NCI-H146 treated with DMSO at 0.1 percent for 48 hours (cell line): ENCODE measurements around the gene FAM184B.

Experiments
- DNase-seq: peaks from one replicate; lab custom pipeline; 2025; ENCODE audit not compliant: unreplicated experiment; lab: John Stamatoyannopoulos, UW

Gene FAM184B

GRCh38 chr4:17778431-17778830, 3.0 kb downstream of the FAM184B start:
- no peak for DNase-seq

DNA sequence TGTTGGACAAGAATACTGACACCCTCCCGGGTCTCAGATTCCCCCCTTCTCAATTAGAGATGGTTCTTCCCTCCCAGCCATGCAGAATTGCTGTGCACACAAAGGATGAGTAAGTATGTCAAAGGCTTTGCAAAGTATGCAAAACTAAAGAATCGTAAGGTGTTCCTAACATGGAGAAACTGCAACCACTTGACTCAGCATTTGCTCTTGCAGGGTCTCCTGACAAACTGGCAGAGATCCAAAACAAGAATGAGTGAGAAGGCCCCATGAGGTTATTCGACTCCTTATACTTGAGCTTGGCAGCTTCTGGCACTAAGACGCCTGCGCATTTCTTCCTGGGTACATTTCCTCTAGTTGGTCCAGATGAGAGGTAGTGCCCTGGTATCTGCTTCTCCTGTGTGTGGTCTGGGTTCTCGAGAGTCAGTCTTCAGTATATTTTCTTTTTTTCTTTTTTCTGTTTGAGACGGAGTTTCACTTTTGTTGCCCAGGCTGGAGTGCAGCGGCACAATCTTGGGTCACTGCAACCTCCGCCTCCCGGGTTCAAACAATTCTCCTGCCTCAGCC, 8.2 kb downstream of the FAM184B start:
- DNase-seq: no peak

DNA sequence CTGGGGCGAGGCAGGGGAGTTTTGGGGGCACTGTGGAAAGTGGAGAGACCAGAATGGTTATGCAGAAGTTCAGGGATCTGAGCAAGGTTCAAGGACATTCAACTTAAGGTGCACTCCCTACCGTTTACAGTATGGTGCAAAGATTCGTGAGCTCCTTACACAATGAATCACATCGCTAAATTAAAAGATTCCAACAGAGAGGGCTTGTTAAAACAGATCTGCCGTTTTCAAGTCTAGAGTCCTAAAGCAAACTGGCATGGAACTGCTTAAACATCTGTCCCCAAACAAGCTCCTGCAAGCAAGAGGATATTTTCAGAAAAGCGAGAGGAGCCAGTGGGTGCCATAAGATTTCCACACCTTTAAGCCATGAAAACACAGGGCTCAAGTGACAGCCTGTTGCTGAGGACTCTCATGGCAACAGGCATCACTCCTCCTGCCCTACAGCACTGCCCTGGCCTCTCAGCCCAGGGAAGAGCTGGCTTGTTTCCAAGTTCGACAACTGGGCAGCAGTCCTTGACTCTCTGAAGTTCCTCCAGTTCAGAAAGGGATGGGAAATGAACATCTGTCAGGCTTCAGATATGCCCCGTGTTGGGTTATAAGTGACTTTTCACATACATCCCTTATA, 10.0 kb downstream of the FAM184B start:
- DNase-seq: no peak

DNA sequence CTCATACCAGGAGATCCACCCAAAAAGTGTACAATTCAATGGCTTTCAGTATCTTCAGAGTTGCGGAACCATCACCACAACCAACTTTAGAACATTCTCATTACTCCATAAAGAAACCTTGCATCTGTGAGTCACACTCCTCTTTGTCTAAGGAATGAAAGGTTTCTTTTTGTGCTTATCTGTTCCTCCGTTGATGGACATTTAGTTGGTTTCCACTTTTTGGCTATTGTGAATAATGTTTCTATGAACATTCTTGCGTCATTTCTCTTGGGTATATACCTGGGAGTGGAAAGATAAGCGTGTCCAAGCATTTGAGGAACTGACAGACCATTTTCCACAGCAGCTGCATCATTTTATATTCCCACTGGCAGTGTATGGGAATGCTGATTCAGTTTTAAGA, 10.6 kb downstream of the FAM184B start:
- no peak for DNase-seq

DNA sequence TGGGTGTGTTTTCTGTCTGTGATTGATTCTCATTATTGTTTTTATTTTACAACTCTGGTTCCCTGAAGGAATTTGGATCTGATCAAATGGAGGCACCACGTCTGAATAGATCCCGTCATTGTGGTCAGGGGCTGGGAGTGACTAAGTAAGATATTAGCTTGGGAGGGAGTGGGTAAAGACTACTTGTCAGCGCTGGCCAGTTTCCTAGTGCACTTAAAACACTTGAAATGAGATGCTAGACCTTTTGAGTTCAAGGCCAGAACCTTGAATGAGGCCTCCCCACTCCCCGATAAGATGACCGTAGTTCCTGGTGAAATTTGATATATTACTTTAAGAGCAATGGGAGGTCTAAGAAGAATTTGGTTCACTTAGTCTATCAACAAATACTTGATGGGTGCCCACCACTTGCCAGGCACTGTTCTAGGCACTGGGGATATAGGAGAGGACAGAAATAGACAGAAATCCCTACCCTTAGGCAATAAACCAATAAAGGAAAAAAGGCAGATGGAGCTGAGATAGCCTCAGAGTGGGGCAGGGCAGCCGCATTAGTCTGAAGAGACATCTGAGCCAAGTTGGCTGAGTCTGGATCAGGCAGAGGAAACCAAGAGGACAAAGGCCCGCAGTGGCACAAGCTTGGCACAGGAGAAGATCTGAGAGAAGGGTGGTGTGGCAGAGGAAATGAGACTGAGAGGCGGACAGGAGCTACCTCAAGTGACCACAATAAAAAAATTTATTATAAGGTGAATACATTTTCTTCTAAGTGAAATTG, 11.8 kb downstream of the FAM184B start:
- DNase-seq: no peak

GRCh38 chr4:17766826-17767458, 14.5 kb downstream of the FAM184B start:
- DNase-seq: no peak

- no peak for DNase-seq
Observed at GRCh38 chr4:17765514-17766286, 15.7 kb downstream of the FAM184B start.

- no peak for DNase-seq
Observed at GRCh38 chr4:17763931-17764330, 17.5 kb downstream of the FAM184B start.

DNA sequence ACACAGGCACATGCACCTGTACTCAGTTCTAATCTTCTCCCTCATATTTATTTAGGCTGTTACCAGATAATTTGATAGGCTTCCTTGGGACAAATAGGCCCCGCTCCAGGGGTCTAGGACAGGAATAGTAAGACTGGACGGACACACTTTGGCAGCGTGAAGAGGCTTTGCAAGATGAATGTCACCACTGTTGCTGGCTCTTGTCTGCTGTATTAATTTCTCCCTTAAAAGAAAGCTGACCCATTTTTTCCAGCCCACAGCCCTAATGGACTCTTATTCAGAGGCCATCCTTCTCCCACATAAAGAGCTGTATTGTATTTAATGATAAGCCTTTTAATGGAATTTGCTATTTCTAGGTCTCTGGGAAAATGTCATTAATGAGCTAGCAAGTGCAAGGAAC, 18.0 kb downstream of the FAM184B start:
- no peak for DNase-seq

DNA sequence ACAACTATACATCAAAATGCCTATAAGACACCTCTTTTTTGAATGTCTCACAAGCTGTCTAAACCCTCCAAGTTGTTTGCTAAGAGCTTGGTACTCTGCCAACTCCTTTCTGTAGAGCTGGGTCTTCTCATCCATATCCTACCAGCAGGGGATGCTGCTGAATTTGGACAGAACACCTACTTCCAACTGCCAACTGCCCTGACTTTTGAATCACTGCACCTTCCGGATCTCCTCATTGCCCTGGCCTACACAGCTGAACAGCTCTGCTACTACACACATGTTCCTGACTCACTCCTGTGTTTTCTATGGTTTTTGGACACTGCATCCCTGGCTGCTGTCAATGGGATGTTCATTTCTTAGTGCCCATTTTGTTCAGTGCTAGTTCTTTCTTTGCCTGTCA, 18.7 kb downstream of the FAM184B start:
- no peak for DNase-seq

DNA sequence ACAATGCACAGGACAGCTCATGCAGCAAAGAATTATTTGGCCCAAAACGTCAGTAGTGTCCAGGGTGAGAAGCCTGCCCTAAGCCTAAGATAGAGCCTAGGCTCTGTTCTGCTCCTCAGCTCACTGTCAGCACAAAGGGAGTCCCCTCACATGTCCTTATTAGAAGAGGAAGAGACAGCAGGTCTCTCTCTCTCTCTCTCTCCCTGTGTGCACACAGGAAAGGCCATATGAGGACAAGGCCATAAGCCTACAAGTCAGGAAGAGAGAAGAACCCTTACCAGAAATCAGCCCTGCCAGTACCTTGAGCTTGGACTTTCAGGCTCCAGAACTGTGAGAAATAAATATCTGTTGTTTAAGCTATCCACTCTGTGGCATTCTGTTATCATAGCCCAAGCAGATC, 20.4 kb downstream of the FAM184B start:
- no peak for DNase-seq

GRCh38 chr4:17760626-17761025, 20.8 kb downstream of the FAM184B start:
- DNase-seq: no peak

DNA sequence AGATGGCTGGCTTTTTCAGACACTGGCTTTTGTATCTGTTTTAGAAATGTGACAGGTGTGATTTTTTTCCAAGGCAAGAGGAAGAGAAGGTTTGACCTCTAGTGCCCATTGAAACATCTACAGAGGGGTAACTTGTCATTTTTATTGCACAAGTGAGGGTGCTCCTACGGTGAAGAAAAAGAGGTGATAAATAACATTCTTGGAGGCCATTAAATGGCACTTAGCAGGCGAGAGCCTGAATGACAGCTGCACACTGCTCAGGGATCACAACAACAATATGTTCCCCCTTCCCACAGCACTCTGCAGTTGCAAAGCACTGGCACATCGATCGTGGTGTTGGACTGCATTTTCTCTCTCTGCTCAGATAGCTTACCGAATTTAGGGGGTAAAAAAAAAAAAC, 22.9 kb downstream of the FAM184B start:
- peak; percentile 57 for DNase-seq

DNA sequence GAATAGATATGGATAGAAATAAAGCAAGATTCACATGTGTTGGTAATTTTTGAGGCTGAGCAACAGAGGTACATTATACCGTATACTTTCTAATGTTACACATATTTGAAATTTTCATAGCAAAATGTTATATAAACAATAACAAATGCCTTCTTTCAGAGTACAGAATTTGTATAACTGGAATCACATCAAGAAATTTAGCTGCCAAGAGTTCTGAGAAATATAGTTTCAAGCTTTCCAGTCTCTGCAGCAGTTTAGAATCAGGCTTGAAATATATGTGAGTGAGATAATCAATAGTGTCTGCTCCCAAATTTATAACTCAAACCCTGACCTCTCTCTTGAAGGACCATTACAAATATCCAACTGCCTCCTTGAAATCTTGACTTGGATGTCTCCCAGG, 23.8 kb downstream of the FAM184B start:
- DNase-seq: no peak

DNA sequence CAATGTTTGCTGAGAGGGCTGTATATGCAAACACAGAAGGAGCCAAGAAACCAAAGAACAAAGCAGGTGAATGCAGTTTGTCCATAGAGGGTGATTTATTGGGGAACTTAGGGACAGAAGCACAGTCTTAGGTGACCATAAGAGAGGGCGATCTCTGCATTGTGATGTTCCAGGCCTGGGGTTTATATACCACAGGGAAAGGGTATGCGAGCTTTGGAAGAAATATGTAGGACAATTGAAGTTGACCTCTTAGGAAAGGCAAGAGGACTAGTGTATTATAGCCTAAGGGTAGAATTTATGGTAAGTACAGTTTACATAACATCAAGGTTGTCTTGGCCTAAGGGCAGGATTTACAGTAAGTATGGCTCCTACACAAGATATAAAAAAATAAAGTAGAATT, 27.8 kb downstream of the FAM184B start:
- DNase-seq: no peak

GRCh38 chr4:17740702-17741101, 40.7 kb downstream of the FAM184B start:
- DNase-seq: peak; percentile 11

DNA sequence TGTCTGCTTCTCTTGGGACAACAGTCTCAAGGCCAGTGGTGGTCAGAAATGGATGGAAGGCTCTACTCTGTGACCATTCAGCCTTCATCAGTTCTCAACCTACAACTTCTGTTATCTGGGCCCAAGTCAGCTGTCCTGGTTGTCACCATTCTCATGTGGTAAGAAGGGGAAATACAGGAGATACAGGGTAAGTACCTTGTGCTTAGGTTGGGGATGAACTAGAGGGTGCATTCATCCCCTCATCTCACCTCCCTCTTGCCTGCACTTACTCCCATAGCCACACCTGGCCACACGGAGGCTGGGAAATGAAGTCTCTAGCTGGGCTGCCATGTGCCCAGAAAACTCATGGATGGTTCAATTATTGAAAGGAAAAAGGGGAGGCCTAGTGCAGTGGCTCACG, 44.9 kb downstream of the FAM184B start:
- no peak for DNase-seq

DNA sequence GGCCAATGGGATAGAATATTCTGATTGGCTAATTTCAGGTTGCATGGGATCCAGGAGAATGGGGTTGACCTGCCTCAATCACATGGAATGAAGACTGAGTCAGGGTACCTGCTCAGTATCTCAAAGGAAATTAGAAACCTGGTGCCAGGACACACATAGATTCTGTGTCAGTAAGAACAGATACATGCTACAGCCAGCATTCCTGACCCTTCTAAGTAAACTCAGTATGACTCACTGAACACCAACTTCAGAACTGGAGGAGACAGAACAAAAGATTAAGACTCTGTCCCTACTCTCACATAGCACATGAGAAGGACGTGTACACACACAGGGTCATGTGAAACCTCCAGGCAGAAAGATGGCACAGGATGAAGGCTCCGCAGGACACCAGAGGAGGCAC, 54.5 kb downstream of the FAM184B start:
- no peak for DNase-seq

- no peak for DNase-seq
Observed at GRCh38 chr4:17723648-17724047, 57.8 kb downstream of the FAM184B start.

DNA sequence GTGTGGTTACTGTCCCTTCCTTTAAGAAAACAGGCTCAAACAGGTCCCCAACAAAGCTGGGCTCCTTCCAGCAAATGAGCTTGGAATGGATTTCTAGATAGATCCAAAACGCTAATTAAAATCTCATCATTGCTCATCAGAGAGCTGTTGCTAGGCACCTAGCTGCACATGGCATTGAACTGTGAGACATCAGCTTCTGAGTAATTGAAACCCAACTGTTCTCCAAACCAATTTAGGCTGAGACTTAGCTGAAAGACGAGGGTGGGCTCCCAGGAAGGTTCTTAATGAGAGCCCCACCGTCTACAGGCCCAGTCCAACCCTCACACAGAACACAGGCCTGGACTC, 59.1 kb downstream of the FAM184B start:
- DNase-seq: no peak
